GM21381 (cell line): ENCODE results near the gene NAA80.

Experiments used
- ATAC-seq: cut with Tn5 transposase; IDR thresholded peaks from one replicate; pipeline ENCODE4 v1.9.1; 2021; ENCODE audit warnings: mild to moderate bottlenecking, moderate library complexity; ENCODE audit not compliant: unreplicated experiment

The NAA80 gene, protein sequence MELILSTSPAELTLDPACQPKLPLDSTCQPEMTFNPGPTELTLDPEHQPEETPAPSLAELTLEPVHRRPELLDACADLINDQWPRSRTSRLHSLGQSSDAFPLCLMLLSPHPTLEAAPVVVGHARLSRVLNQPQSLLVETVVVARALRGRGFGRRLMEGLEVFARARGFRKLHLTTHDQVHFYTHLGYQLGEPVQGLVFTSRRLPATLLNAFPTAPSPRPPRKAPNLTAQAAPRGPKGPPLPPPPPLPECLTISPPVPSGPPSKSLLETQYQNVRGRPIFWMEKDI

DNA sequence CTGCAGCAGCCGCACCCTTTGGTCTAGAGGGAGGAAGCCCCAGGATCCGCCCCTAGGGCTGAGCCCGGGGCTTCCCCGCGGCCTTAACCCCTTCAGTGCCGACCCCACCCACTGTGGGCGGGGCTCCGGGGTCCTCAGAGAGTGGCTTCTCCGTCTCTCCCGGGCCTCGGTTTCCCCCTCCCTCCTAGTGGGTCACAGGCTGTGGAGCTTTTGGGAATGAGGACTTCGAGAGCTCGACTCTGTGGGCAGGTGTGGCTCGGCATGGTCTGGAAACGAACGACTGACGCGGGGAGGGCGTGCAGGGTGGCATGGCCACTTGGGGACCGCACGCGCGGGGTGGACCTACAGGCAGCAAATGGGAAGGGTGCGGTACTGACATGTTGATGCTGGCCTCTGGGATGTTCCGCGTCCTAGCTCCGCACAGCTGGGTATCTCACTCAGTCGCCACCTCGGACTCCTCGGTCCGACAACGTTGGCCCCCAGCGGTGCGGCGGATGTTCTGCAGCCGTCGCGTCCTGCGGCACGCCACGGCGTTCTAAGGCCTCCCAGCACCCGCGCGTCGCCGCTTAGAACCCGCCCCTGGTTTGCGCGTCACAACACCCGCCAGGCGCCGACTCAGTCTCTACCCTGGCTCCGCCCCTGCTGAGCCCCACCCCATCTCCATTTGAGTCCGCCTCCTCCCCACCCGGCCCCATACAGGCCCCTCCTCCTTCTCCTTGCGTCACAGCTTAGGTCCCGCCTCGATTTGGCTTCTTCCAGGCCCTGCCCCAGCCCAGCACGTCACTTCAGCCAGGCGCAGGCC lies at the start of gene NAA80, which contains the start of gene HYAL3:
Gene NAA80 (minus strand): TSS at position 570 of the 802 bp plus-strand sequence. CDS start 1,942 bp downstream, outside the sequence.
Gene HYAL3 (minus strand): TSS at position 570 of the 802 bp plus-strand sequence. CDS start 3,803 bp downstream, outside the sequence.
- ATAC-seq = peak; percentile 81

- ATAC-seq = no peak
Observed at GRCh38 chr3:50347187-50347813, 48.1 kb upstream of the NAA80 start.

DNA sequence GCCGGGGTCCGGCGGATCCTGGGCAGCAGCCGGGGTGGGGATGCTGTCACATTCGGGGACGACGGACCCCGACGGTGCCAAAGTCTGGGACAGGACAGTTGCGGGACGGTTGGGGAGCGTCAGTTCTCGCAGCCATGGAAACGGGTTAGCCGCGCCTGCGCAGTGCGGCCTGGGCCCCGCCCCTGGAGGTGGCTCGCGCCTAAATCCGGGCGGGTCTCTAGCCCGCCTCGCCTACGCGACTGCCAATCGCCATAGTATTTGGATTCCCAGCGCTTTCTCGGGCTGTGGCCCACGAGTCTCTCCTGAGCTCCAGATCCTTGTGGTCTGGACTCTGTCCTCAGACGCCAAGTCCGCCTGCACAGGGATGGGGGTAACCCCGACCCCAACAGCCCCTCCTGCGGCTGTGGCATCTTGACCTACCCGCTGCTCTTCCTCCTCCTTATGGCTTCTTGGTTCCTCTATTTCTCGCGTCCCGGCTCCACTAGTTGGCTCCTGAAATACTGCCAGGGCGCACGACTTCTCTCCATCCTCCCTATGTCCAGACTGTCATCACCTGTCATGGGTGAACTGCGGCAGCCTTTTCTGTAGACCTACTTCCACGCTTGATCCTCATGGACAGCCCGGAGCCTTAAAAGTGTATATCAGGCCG lies 46.5 kb upstream of the NAA80 start, which contains the start of gene ZMYND10:
Gene ZMYND10 (minus strand): TSS at position 147 of the 649 bp plus-strand sequence. CDS start 153 bp downstream, outside the sequence.
- ATAC-seq = no peak

DNA sequence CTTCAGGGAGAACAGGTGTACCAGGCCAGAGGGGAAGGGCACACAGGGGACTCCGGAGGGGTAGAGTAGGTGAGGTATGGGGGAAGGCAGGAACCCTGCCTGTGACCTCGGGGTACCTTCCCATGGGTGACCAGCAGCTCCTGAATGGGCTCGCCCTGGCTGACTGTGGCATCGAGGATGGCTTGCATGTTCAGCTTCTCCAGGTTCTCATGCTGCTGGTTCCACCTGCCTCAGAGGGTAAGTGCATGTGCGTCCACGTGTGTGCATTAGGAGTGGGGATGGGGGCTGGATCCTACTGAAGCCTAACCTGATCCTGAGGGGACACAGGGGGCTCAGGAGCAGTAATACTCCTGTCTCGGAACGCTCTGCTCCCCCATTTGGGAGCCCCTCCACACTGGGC lies 45.8 kb upstream of the NAA80 start:
- ATAC-seq = no peak

- ATAC-seq = no peak
Observed at GRCh38 chr3:50342813-50343633, 43.8 kb upstream of the NAA80 start.

- no peak for ATAC-seq
Observed at GRCh38 chr3:50341996-50342650, 42.9 kb upstream of the NAA80 start.

DNA sequence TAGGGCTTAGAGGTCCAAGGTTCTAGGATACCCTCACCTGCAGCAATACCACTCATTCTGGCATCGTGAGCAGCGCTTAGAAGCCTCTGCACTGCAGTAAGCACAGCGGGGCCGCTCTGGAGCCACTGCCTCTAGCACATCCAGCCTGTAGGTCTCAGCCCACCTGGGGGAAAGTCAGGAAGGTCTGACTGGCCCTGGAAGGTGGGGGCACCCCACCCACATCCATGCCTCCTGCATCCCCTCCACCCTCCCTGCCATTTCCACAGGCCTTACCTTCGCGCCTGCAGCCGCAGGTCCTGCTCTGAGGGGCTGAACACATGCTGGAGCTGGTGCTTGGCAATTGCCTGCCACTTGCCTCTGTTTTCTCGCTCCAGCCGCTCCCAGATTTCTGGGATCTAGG lies 42.3 kb upstream of the NAA80 start:
- no peak for ATAC-seq

DNA sequence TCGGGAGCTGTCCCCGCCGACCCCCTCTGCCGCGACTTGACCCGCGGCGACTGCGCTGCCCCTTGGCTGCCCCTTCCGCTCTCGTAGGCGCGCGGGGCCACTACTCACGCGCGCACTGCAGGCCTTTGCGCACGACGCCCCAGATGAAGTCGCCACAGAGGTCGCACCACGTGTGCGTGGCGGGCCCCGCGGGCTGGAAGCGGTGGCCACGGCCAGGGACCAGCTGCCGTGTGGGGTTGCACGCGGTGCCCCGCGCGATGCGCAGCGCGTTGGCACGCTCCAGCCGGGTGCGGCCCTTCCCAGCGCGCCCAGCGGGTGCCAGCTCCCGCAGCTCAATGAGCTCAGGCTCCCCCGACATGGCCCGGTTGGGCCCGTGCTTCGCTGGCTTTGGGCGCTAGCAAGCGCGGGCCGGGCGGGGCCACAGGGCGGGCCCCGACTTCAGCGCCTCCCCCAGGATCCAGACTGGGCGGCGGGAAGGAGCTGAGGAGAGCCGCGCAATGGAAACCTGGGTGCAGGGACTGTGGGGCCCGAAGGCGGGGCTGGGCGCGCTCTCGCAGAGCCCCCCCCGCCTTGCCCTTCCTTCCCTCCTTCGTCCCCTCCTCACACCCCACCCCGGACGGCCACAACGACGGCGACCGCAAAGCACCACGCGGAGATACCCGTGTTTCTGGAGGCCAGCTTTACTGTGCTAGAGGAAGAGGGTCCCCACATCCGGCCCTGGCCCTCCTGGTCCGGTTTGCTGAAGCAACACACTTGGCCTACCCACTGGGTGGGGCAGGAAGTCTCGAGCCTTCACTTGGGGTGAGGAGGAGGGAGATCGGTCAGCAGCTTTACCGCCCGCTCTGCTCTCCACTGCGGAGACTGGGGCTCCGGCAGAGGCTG lies 41.5 kb upstream of the NAA80 start, which contains the start of gene RASSF1:
Gene RASSF1 (minus strand): TSS at position 389 of the 882 bp plus-strand sequence. CDS start 31 bp downstream, at position 358.
- no peak for ATAC-seq

- ATAC-seq = no peak
Observed at GRCh38 chr3:50340147-50340447, 40.9 kb upstream of the NAA80 start.

DNA sequence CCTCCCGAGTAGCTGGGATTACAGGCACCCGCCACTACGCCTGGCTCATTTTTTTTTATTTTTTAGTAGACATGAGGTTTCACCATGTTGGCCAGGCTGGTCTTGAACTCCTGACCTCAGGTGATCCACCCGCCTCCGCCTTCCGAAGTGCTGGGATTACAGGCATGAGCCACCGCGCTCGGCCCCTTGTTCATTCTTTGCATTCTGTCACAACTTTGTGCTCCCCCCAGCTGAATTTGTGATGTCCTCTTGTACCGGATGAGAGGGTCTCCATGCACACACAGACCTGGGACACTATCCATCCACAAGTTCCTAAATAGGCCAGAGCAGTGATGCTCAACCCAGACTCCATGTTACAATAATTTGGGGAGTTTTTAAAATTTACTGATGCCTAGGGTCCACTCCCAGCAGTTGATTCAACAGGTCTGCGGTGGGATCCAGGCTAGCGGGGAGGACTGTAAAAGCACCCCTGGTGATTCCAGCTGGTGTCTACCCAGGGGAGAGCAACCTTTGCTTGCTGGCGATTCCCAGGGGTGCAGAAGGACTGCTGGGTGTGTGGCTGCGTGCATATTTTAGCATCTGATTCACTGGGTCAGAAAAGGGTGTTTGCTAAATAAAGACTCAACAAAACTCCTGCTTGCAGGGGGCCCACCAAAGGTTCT lies 40.4 kb upstream of the NAA80 start:
- no peak for ATAC-seq

GRCh38 chr3:50338965-50339364 lies 39.8 kb upstream of the NAA80 start:
- no peak for ATAC-seq

DNA sequence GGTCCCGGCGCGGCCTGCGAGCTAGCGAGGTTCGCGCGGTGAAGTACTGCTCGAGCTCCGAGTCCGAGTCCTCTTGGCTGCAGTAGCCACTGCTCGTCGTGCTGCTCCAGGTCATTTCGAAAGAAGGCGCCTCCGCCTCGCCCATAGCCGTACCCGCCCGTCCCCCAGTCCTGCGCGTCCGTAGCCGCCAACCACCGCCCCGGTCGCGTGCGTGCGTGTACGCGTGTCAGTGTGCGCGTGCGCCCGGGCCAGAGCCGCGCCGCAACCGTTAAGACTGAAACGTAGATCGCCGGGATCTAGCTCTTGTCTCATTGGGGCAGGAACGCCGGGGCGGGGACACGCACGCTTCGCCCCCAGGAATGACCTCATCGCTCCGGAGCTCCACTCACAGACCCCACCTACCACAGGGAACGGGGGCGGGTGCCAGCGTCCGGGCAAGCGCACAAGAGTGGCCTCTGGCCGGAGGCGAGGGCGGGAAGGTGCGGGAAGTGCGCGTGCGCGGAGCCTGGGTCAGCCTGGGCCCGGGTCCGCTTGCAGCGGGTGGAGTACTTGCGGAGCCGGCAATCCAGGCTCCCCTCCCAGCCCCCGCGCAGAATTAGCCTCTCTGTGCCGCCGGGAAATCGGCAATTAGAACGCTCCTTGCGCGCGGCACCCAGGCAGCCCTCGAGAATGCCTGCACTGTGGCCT lies 38.1 kb upstream of the NAA80 start:
- ATAC-seq = peak; percentile 77

- peak; percentile 27 for ATAC-seq
Observed at GRCh38 chr3:50336452-50337174, 37.4 kb upstream of the NAA80 start.

GRCh38 chr3:50334339-50335075 lies 35.3 kb upstream of the NAA80 start:
- ATAC-seq = no peak

DNA sequence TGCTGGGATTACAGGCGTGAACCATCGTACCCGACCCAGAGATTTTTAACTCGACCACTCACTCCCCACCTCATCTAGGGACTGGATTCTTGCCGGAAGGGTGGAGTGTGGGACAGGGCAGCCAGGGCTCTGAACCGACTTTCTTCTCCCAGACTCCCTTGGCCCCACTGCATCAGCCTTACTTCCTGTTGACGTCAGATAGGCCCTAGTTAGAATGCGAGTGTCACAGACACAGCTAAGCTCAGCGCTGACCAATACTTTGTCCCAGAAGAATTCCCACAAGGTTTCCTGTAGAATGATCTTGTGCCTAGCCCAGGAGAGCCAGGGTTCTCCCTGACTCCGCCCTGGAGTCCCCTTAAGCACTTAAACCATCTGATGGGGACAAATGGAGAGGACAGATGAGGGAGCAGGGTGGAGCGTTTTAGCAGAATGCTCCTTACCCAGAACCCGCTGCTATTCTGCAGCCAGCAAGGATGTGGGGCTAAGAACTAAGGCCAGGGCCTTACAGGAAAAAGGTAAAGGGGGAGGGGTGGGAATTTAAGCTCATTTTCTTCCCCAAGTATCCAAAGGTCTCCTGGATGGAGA lies 34.6 kb upstream of the NAA80 start:
- no peak for ATAC-seq

DNA sequence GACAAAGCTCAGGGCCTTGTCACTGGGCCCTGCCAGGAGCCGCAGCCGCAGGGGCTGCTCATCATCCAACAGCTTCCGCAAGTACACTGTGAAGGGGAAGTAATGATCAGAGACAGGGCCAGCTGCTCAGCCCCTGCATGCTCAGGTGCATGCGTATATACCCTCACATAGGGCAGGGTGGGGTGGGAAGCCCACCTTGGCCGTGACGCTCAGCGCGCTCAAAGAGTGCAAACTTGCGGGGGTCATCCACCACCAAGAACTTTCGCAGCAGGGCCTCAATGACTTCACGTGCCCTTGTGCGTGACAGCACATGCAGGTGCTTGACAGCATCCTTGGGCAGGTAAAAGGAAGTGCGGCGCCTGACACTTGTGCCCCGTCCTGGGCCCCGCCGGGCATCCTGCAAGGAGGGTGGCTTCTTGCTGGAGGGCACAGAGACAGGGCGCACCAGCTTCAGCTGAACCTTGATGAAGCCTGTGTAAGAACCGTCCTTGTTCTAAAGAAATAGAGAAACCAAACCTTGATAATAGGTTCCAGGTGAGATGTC lies 32.2 kb upstream of the NAA80 start:
- no peak for ATAC-seq
